HCT116 (cell line): Measurements from ENCODE around the gene GSAP. TPM values are rescaled to one million over a fixed set of nuclear protein-coding genes. Genes with fewer than 3 reads are reported as not detected.

Source experiments
- ATAC-seq: fragments of 200-7000 bp; cut with Tn5 transposase; 2 replicates; pipeline ENCODE4 v1.9.1; 2020; ENCODE audit warnings: mild to moderate bottlenecking, moderate library complexity
- BruUV-seq: library from RNA; stranded (reverse); fragments of 400-500 nt; replicated peaks from 2 replicates; lab custom pipeline; 2021; lab: Mats Ljungman, UMichigan
- CTCF ChIA-PET: fragments of 300-600 bp; sonication (Branson Sonifier 250); formaldehyde crosslinking; loops from one replicate; lab custom pipeline; 2021; ENCODE audit warnings: antibody characterized with exemption; lab: Charles Lee
- POLR2A ChIA-PET: fragments of 300-600, 350-600 bp; sonication (Branson Sonifier 250); formaldehyde crosslinking; loops from one replicate; lab custom pipeline; 2021; ENCODE audit warnings: antibody characterized with exemption; lab: Charles Lee
- RAD21 ChIA-PET, 2 experiments: fragments of 300-600 bp; sonication (Branson Sonifier 250); formaldehyde crosslinking; loops; one replicate each; lab custom pipeline; 2023; ENCODE audit warnings: low total read pairs in 2 of 2; ENCODE audit not compliant: uncharacterized antibody in 2 of 2, unreplicated experiment in 2 of 2, low non-redundant PET in 1 of 2; lab: Charles Lee
- DNase-seq: peaks from one replicate; pipeline ENCODE4 v3.0.0-alpha.2; 2010; ENCODE audit warnings: low read depth, low spot score
- H2AFZ ChIP-seq: fragments of 200-600 bp; shearing (Covaris generic), sonication (generic); 2 replicates; pipeline ENCODE4 v1.6.1; 2017; ENCODE audit warnings: low read depth, mixed run types, mixed read lengths, antibody characterized with exemption, low read length; ENCODE audit not compliant: poor library complexity, severe bottlenecking
- H3K27ac ChIP-seq: 2 replicates; pipeline ENCODE4 v1.5.1; 2012; ENCODE audit warnings: low read depth, low read length
- H3K27me3 ChIP-seq: fragments of 200-600 bp; sonication (generic); 2 replicates; pipeline ENCODE4 v1.6.1; 2016; ENCODE audit warnings: mixed run types, low read length, mixed read lengths; ENCODE audit not compliant: insufficient read depth
- H3K36me3 ChIP-seq, 2 experiments: fragments of 200-500 bp in 1 of 2; fragments of 200-600 bp in 1 of 2; sonication (Bioruptor generic) in 1 of 2; sonication (generic) in 1 of 2; 2 replicates each; pipeline versions ENCODE4 v1.5.1 to v1.6.1; 2014 to 2016; ENCODE audit warnings: low read length in 2 of 2, inconsistent platforms in 1 of 2, mixed read lengths in 1 of 2, mixed run types in 1 of 2; ENCODE audit not compliant: insufficient read depth in 2 of 2, control insufficient read depth in 1 of 2
- H3K4me1 ChIP-seq, 2 experiments: fragments of 200-600 bp in 1 of 2; sonication (generic) in 1 of 2; 2 replicates each; pipeline versions ENCODE4 v1.5.1 to v1.6.1; 2012 to 2017; ENCODE audit warnings: low read length in 2 of 2, inconsistent platforms in 1 of 2, mild to moderate bottlenecking in 1 of 2, mixed read lengths in 1 of 2, mixed run types in 1 of 2, moderate library complexity in 1 of 2; ENCODE audit not compliant: insufficient read depth in 2 of 2, control insufficient read depth in 1 of 2
- H3K4me2 ChIP-seq: fragments of 200-600 bp; sonication (generic); 2 replicates; pipeline ENCODE4 v1.6.1; 2017; ENCODE audit warnings: mixed run types, low read length, mixed read lengths
- H3K4me3 ChIP-seq, 2 experiments: fragments of 200-600 bp in 1 of 2; sonication (generic) in 1 of 2; replicated peaks in 1 of 2; 2 replicates each; pipeline ENCODE4 v1.5.1; 2011 to 2016; ENCODE audit warnings: low read length in 2 of 2, control low read depth in 1 of 2, low read depth in 1 of 2, mild to moderate bottlenecking in 1 of 2, mixed read lengths in 1 of 2, mixed run types in 1 of 2
- H3K79me2 ChIP-seq: fragments of 200-600 bp; sonication (generic); 2 replicates; pipeline ENCODE4 v1.6.1; 2017; ENCODE audit warnings: mild to moderate bottlenecking, mixed run types, low read length, moderate library complexity, mixed read lengths; ENCODE audit not compliant: insufficient read depth
- H3K9ac ChIP-seq: fragments of 200-600 bp; sonication (generic); 2 replicates; pipeline ENCODE4 v1.6.1; 2016; ENCODE audit warnings: low read length, mixed read lengths
- H3K9me2 ChIP-seq: fragments of 200-600 bp; sonication (generic), shearing (Covaris generic); 2 replicates; pipeline ENCODE4 v1.6.1; 2017; ENCODE audit warnings: mixed run types, mild to moderate bottlenecking, moderate library complexity; ENCODE audit not compliant: insufficient read depth
- H3K9me3 ChIP-seq, 2 experiments: fragments of 200-500 bp in 1 of 2; fragments of 200-600 bp in 1 of 2; sonication (Bioruptor generic) in 1 of 2; sonication (generic) in 1 of 2; 2 replicates each; pipeline ENCODE4 v1.6.1; 2014 to 2017; ENCODE audit warnings: low read length in 2 of 2, mixed read lengths in 2 of 2, inconsistent platforms in 1 of 2, low read depth in 1 of 2, mild to moderate bottlenecking in 1 of 2, mixed run types in 1 of 2, moderate library complexity in 1 of 2; ENCODE audit not compliant: control insufficient read depth in 1 of 2, insufficient read depth in 1 of 2
- H4K20me1 ChIP-seq: fragments of 200-600 bp; sonication (generic), shearing (Covaris generic); 2 replicates; pipeline ENCODE4 v1.6.1; 2017; ENCODE audit warnings: mixed run types, mild to moderate bottlenecking, moderate library complexity; ENCODE audit not compliant: insufficient read depth
- EZH2phosphoT487 ChIP-seq: fragments of 200-600 bp; IDR thresholded peaks from 2 replicates; pipeline ENCODE4 v1.6.1; 2018; ENCODE audit warnings: antibody characterized with exemption, borderline replicate concordance
- JUND ChIP-seq: IDR thresholded peaks from 2 replicates; pipeline ENCODE4 v1.6.1; 2012
- POLR2A ChIP-seq: IDR thresholded peaks from 2 replicates; pipeline ENCODE4 v1.7.0; 2011; ENCODE audit warnings: borderline replicate concordance; ENCODE audit not compliant: insufficient read depth, insufficient read length; ENCODE audit errors: extremely low read depth
- ZFX ChIP-seq: fragments of 450-650 bp; IDR thresholded peaks from 2 replicates; pipeline ENCODE4 v1.6.1; 2017
- ZNF274 ChIP-seq: fragments of 200-500 bp; sonication (Bioruptor generic); IDR thresholded peaks from 2 replicates; pipeline ENCODE4 v1.6.1; 2014; ENCODE audit warnings: mild to moderate bottlenecking, low read depth, low read length, inconsistent platforms
- intact Hi-C: fragments of 100-400 bp; cut with micrococcal nuclease; formaldehyde crosslinking; loops from 2 replicates; pipeline ENCODE4 v1.10.0; 2022
- total RNA-seq: library from RNA; stranded (reverse); gene quantifications from one replicate; pipeline ENCODE4 v1.2.1, GENCODE V29; 2021; ENCODE audit not compliant: unreplicated experiment
- TF ChIP-seq, protein P1 (sequence below): IDR thresholded peaks from 2 replicates; pipeline ENCODE4 v1.6.1; 2011; ENCODE audit warnings: mild to moderate bottlenecking, low read length, moderate library complexity; ENCODE audit not compliant: insufficient replicate concordance; ENCODE audit errors: extremely low read depth
- TF ChIP-seq, protein P2 (sequence below), 3 experiments: fragments of 200-600 bp in 1 of 3; sonication (generic) in 1 of 3; IDR thresholded peaks in 2 of 3; conservative IDR thresholded peaks in 1 of 3; 2 replicates each; pipeline ENCODE4 v1.5.1; 2012 to 2017; ENCODE audit warnings: low read depth in 2 of 3, low read length in 2 of 3, antibody characterized with exemption in 1 of 3, borderline replicate concordance in 1 of 3, control low read depth in 1 of 3, mild to moderate bottlenecking in 1 of 3, mixed read lengths in 1 of 3, mixed run types in 1 of 3, moderate library complexity in 1 of 3; ENCODE audit not compliant: insufficient read depth in 1 of 3

GSAP gene
- total RNA-seq, 1 experiment from 2014 or later: not detected

DNA sequence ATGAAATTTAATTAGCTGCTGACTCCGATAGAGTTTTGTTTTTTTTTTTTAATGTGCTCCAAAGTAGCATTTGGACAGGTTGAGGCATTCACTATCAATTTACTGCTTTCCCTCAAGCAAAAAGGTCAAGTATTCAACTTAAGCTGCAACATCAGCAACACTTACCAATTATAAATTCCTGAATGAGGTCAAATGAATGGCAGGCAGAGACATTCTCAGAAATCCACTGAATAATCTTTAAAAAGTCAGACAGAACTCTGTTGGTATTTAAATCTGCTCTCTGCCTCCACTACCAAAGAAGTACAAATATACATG, 62.8 kb downstream of the GSAP start:
- Histone ChIP-seq H3K27me3 (no peaks in the 10 kb centered on the region), H3K9ac (no peak overlapping the region)
- no peak for TF ChIP-seq ZNF274
- no peak for TF ChIP-seq EZH2phosphoT487
- TF ChIP-seq ZFX: no peak
- no peak for TF ChIP-seq POLR2A
- no peak for TF ChIP-seq JUND
- TF ChIP-seq, protein P1, sequence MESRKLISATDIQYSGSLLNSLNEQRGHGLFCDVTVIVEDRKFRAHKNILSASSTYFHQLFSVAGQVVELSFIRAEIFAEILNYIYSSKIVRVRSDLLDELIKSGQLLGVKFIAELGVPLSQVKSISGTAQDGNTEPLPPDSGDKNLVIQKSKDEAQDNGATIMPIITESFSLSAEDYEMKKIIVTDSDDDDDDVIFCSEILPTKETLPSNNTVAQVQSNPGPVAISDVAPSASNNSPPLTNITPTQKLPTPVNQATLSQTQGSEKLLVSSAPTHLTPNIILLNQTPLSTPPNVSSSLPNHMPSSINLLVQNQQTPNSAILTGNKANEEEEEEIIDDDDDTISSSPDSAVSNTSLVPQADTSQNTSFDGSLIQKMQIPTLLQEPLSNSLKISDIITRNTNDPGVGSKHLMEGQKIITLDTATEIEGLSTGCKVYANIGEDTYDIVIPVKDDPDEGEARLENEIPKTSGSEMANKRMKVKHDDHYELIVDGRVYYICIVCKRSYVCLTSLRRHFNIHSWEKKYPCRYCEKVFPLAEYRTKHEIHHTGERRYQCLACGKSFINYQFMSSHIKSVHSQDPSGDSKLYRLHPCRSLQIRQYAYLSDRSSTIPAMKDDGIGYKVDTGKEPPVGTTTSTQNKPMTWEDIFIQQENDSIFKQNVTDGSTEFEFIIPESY: no peak
- TF ChIP-seq, protein P2, sequence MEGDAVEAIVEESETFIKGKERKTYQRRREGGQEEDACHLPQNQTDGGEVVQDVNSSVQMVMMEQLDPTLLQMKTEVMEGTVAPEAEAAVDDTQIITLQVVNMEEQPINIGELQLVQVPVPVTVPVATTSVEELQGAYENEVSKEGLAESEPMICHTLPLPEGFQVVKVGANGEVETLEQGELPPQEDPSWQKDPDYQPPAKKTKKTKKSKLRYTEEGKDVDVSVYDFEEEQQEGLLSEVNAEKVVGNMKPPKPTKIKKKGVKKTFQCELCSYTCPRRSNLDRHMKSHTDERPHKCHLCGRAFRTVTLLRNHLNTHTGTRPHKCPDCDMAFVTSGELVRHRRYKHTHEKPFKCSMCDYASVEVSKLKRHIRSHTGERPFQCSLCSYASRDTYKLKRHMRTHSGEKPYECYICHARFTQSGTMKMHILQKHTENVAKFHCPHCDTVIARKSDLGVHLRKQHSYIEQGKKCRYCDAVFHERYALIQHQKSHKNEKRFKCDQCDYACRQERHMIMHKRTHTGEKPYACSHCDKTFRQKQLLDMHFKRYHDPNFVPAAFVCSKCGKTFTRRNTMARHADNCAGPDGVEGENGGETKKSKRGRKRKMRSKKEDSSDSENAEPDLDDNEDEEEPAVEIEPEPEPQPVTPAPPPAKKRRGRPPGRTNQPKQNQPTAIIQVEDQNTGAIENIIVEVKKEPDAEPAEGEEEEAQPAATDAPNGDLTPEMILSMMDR (IDR thresholded peaks at IDR 0.05 in 2 of 3, conservative IDR thresholded peaks at IDR 0.05 in 1 of 3; ENCODE audit: borderline replicate concordance in 1 of 3, insufficient read depth in 1 of 3, low read depth in 2 of 3, low read length in 2 of 3): no peak
- TF ChIP-seq, all 23 proteins: peak for 0
- H3K79me2 ChIP-seq: no peaks in the 10 kb centered on the region
- no peak overlapping the region for H3K4me3 ChIP-seq
- no TSS peak for BruUV-seq
- ChIA-PET CTCF (no interaction called here), POLR2A (no interaction called here), RAD21 (no interaction called here)
- no peaks in the 10 kb centered on the region for H3K9me2 ChIP-seq
- intact Hi-C loops: no loop called here
- no peak overlapping the region for H3K27ac ChIP-seq
- no peak overlapping the region for H2AFZ ChIP-seq
- no peak for ATAC-seq
- H4K20me1 ChIP-seq: no peaks in the 10 kb centered on the region
- no peaks in the 10 kb centered on the region for H3K9me3 ChIP-seq
- no peak overlapping the region for H3K4me2 ChIP-seq
- no peak for DNase-seq
- no peaks in the 10 kb centered on the region for H3K4me1 ChIP-seq
- H3K36me3 ChIP-seq: no peaks in the 10 kb centered on the region
